Measurements from ENCODE around the gene FCHSD2. TPM values are rescaled to one million over a fixed set of nuclear protein-coding genes. Genes with fewer than 3 reads are reported as not detected.

FCHSD2 gene
- total RNA-seq, 2 donors from 2014 or later, result 41.1 to 45.0 TPM

DNA sequence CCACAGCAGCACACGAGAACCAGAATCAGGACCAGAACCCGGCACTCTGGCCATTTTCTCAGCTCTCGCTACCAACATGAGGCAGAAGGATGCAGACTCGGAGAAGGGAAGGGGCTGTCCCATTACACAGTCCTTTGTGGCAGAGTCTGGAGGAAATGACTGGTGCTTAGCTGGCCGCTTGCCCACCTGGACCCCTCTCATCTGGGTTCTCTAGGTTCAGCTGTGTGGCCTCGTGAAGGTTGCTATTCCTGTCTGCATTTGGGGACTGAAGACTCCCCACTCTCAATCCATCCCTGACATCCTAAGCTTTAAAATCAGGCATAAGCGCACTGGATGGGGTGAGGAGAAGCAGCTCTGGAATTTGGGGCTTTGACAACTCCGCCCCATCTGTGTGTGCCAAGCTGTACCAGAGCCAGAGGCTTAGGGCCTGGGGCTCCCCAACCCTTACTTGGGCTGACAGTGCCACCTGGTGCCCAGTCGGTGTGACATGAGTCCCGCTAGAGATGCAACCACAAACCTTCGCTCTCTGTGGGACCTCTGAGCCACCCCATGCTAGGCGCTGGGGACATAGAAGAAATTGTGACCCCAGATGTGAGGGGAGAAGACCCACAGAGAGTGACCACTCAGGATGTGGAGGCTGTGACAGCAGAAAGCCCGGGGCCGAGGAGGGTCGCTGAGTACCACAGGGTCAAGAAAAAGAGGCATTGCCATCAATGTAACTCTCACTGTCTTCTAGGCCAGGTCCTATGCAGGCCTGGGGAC lies 35.8 kb upstream of the FCHSD2 start:
- peak; percentile 99 for ATAC-seq
- no peaks in the 10 kb centered on the region for H3K36me3 Mint-ChIP-seq (ENCODE audit: low read depth)
- H3K27ac Mint-ChIP-seq, result no peak overlapping the region
- DNase-seq, result peak; percentile 54 to 66 (median 59)
- no peaks in the 10 kb centered on the region for H3K9me3 ChIP-seq (ENCODE audit: control insufficient read depth, low read length, poor library complexity, severe bottlenecking)
- peaks cover 11% of the 10 kb centered on the region for H3K4me1 Mint-ChIP-seq
- peaks cover 12% of the 10 kb centered on the region for H3K27me3 Mint-ChIP-seq
- H3K4me3 Mint-ChIP-seq, result no peak overlapping the region

DNA sequence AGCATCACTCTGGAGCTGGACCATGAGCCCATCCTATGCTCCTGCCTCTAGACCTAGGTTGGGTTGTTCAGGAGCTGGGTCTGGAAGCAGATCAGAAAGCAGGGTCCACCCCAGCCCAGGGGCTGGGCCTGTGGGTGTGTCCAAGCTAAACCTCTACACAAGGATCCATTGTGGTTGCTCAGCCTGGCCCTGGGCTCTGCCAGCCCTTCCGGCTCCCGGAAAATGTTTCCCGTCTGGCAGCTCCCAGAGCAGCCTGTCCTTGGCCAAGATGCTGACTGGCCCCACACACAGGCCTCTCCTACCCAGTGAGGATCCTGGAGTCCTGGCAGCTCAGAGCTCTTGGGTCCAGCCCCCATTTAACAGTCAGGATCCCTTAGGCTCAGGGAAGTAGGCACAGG lies 35.3 kb upstream of the FCHSD2 start:
- ATAC-seq (no peak), DNase-seq (no peak)
- H3K27ac Mint-ChIP-seq, result no peak overlapping the region
- H3K36me3 Mint-ChIP-seq (ENCODE audit: low read depth), result no peaks in the 10 kb centered on the region
- H3K9me3 ChIP-seq (ENCODE audit: control insufficient read depth, low read length, poor library complexity, severe bottlenecking), result no peaks in the 10 kb centered on the region
- H3K4me3 Mint-ChIP-seq, result no peak overlapping the region
- peaks cover 10% of the 10 kb centered on the region for H3K27me3 Mint-ChIP-seq
- peaks cover 11% of the 10 kb centered on the region for H3K4me1 Mint-ChIP-seq

DNA sequence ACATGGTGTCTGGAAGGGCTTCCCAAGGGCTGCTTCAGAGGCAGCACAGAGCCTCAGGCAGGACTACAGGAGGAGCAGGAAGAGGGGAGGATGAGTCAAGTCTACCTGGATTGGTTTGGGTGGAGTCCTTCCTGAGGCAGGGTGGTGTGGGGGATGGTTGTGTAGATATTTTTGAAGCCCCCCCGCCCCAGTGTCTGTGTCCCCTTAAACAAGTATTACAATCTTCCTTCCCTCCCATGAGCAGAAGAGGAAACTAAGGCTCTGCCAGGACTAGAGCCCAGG lies 34.7 kb upstream of the FCHSD2 start:
- ATAC-seq (no peak), DNase-seq (no peak)
- Mint-ChIP-seq H3K27ac (no peak overlapping the region), H3K4me3 (no peak overlapping the region), H3K4me1 (peaks cover 11% of the 10 kb centered on the region), H3K36me3 (ENCODE audit: low read depth) (no peaks in the 10 kb centered on the region), H3K27me3 (peaks cover 10% of the 10 kb centered on the region)
- H3K9me3 ChIP-seq (ENCODE audit: control insufficient read depth, low read length, poor library complexity, severe bottlenecking), result no peaks in the 10 kb centered on the region

DNA sequence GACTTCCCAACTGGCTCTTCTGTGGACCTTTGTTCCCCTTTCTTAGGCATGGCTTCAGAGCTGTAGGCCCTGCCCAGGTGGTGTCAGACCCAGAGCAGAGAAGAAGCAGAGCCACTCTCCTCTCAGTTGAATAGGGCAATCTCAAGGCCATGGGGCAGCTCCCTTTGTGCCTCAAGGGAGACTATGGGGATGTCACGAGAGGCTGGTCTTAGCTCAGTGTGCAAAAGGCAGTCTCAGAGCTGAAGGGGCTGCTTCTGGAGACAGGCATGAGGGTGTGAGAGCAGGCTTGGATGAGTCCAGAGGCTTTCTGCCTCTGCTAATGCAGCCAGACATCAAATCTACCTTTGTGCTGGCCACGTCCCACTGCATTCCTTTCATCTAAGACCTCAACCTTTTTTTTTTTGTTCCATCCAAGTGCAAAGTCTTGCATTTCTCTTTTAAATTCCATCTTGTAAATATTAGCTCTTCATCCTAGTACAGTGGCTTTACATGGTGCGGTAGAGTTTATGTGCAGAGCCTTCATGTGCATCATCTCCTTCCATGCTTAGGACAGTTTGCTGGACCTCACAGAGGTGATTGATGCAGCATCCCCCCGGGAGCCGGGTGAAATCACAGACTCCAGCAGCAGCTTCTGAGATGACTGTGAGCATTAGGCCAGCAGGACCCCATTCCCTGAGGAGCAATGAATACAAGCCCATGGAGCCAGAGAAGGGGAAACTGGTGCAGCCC lies 34.2 kb upstream of the FCHSD2 start:
- Mint-ChIP-seq H3K4me3 (no peak overlapping the region), H3K4me1 (peaks cover 11% of the 10 kb centered on the region), H3K36me3 (ENCODE audit: low read depth) (no peaks in the 10 kb centered on the region), H3K27ac (no peak overlapping the region), H3K27me3 (peaks cover 10% of the 10 kb centered on the region)
- no peak for ATAC-seq
- no peaks in the 10 kb centered on the region for H3K9me3 ChIP-seq (ENCODE audit: control insufficient read depth, low read length, poor library complexity, severe bottlenecking)
- no peak for DNase-seq

DNA sequence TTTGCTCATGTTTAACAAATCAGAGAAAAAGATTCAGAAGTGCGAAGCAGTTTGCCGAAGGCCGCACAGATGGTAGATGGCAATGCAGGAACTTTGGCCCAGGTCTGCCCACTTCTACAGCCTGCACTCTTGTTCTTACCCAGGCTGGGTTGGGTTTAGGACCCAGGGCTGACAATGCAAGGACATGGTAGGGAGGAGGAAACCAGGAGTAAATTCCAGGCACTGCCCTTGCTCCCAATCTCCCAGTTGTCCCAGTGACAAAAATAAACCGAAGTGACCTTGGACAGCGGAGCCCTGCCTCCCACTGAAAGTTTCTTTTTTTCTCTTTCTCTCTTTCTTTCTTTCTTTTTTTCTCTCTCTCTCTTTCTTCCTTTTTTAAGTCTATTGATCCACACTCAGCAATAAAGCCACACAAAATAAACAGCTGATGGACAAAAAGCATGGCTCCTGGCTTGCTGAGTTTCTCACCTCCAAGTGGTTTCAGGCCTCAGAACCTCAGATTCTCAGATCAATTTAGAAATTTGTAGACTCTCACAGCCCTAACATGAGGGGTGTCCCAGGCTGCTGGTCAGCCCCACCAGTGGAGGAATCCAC lies 33.5 kb upstream of the FCHSD2 start:
- ATAC-seq (no peak), DNase-seq (no peak)
- H3K4me3 Mint-ChIP-seq, result no peak overlapping the region
- peaks cover 11% of the 10 kb centered on the region for H3K4me1 Mint-ChIP-seq
- no peak overlapping the region for H3K27ac Mint-ChIP-seq
- peaks cover 10% of the 10 kb centered on the region for H3K27me3 Mint-ChIP-seq
- H3K9me3 ChIP-seq (ENCODE audit: control insufficient read depth, low read length, poor library complexity, severe bottlenecking), result no peaks in the 10 kb centered on the region
- no peaks in the 10 kb centered on the region for H3K36me3 Mint-ChIP-seq (ENCODE audit: low read depth)

DNA sequence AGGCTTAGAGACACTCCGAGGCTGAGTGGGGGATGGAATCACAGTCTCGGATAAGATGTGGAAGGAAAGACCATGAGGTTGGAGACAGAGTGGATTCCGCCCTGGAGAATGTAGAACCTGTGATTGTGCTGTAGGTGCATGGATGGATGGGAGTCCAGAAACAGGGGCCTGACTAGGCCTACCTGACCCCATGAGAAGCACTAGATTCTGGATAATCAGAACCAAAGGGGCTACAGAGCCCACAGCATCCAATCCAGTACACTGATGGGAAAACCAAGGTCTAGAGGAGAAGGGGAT lies 32.3 kb upstream of the FCHSD2 start:
- Mint-ChIP-seq H3K27ac (no peak overlapping the region), H3K27me3 (peaks cover 5% of the 10 kb centered on the region), H3K4me3 (no peak overlapping the region), H3K4me1 (peaks cover 11% of the 10 kb centered on the region), H3K36me3 (ENCODE audit: low read depth) (no peaks in the 10 kb centered on the region)
- ATAC-seq, result no peak
- H3K9me3 ChIP-seq (ENCODE audit: control insufficient read depth, low read length, poor library complexity, severe bottlenecking), result no peaks in the 10 kb centered on the region
- DNase-seq, result no peak

DNA sequence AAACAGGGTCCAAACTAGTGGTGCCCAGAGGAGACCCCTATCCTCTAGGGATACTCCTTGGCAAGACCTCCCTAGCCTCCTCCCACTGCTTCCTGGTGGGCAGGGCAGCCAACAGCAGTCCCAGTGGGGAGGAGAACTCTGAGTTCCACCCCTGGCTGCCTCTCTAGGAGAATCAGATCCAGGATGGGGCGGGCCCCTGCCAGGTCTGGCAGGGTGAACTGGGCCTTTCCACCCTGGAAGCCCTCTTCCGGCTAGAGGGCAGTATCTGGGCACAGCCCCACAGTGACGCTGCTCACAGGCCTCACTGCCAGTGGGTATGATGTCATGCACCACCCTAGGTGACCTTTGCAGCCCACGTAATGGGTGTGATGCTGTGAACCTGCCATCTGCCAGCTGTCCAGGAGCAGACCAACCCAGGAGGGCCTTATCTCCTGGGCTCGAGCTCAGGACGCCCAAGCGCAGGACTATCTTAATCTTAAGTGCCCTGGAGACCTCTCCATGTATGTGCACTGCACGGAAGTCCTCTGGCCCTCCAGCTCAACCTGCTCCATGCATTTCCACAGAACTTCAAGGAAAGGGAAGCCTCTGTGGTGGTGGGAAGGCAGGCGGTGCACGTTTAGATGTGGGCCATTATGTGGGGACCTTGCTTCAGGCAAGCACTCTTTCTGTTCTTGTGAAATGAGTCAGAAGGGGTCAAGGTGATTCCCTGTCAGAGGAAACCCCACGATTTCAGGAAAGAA lies 31.8 kb upstream of the FCHSD2 start:
- Mint-ChIP-seq H3K27me3 (peaks cover 5% of the 10 kb centered on the region), H3K27ac (no peak overlapping the region), H3K36me3 (ENCODE audit: low read depth) (no peaks in the 10 kb centered on the region), H3K4me3 (no peak overlapping the region), H3K4me1 (peaks cover 11% of the 10 kb centered on the region)
- DNase-seq, result no peak
- no peaks in the 10 kb centered on the region for H3K9me3 ChIP-seq (ENCODE audit: control insufficient read depth, low read length, poor library complexity, severe bottlenecking)
- no peak for ATAC-seq

DNA sequence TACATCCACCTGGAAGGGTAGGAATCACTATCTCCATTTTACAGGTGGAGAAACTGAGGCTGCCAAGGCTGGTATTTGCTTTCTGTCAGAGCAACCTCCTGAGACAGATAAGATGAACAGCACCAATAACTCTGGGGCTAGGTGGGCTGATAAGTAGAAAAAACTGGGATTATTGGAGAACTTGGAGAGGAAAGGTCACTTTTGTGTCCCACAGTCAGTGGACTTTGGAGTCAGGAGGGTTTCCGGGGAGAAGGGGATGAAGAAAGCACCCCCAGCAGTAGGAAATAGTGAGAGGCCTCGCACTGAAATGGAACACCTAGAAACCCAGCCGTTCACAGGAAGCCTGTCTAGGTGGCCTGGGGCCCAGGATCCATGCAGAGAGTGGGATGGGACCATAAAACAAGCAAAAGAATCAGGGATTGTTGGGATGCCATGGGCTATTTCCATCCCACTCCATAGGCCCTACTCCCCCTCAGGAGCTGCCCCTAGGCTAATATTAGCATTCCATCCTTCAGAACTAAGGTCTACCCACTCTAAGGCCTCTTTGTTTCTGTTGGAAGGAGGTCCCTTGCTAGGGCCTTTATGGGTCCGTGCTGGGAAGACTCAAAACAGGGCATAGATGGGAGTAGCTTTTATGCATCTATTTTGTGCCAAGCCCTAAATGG lies 31.0 kb upstream of the FCHSD2 start:
- H3K4me3 Mint-ChIP-seq, result no peak overlapping the region
- H3K9me3 ChIP-seq (ENCODE audit: control insufficient read depth, low read length, poor library complexity, severe bottlenecking), result no peaks in the 10 kb centered on the region
- no peak overlapping the region for H3K27ac Mint-ChIP-seq
- H3K27me3 Mint-ChIP-seq, result peaks cover 7% of the 10 kb centered on the region
- peaks cover 4% of the 10 kb centered on the region for H3K36me3 Mint-ChIP-seq (ENCODE audit: low read depth)
- peaks cover 10% of the 10 kb centered on the region for H3K4me1 Mint-ChIP-seq
- no peak for ATAC-seq
- DNase-seq, result no peak

DNA sequence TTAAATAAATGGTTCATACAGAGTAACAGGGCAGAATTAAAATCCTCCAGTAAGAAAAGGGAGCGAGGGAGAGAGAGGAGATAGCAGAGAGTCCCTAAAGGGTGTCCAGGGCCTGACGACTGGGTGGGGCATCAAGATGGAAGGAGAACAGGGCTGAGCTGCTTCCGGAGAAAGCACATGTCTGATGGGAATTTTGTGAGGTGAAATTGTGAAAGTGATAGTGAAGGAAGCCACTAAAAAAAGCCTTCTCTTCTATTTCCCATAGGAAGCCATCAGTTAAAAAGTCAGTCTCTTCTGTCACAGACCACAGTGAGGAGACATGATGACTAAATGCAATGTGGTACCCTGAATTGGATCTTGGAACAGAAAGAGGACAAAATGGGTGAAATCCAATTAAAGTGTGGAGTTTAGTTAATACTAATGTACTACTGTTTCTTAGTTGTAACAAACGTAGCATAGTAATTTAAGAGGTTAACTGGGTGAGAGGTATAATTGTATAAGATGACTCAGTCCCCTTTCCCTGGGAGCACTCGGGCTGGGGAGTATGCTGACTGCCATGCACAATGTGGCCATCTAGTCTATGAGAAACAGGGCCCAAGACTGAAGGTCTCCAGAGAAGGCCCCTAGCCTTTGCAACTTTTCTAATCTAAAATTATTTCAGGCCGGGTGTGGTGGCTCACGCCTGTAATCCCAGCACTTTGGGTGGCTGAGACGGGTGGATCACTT lies 29.5 kb upstream of the FCHSD2 start:
- H3K4me3 Mint-ChIP-seq, result no peak overlapping the region
- H3K27me3 Mint-ChIP-seq, result peaks cover 6% of the 10 kb centered on the region
- H3K4me1 Mint-ChIP-seq, result peaks cover 4% of the 10 kb centered on the region
- H3K27ac Mint-ChIP-seq, result peak overlapping the region; percentile 81
- H3K36me3 Mint-ChIP-seq (ENCODE audit: low read depth), result peaks cover 4% of the 10 kb centered on the region
- no peak for DNase-seq
- no peaks in the 10 kb centered on the region for H3K9me3 ChIP-seq (ENCODE audit: control insufficient read depth, low read length, poor library complexity, severe bottlenecking)
- ATAC-seq, result no peak

DNA sequence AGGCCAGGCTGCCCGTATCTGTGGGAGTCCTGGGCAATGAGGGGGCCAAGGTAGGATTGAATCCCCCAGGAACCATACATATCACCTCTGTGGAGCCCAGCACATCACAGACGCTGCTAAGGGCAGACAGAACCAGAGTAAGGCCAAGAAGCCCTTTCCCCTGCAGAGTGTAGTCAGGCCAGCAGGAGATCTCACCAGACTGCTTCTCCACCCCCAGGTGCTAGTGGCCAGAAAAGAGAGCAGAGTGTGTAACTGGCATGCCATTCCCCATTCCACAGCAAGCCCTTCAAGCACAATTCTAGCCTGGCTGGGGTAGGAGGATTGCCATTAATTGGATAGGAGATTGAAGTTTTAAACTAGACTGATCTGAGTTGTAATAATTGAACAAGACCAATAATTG lies 28.0 kb upstream of the FCHSD2 start:
- Mint-ChIP-seq H3K4me3 (no peak overlapping the region), H3K27ac (no peak overlapping the region)

DNA sequence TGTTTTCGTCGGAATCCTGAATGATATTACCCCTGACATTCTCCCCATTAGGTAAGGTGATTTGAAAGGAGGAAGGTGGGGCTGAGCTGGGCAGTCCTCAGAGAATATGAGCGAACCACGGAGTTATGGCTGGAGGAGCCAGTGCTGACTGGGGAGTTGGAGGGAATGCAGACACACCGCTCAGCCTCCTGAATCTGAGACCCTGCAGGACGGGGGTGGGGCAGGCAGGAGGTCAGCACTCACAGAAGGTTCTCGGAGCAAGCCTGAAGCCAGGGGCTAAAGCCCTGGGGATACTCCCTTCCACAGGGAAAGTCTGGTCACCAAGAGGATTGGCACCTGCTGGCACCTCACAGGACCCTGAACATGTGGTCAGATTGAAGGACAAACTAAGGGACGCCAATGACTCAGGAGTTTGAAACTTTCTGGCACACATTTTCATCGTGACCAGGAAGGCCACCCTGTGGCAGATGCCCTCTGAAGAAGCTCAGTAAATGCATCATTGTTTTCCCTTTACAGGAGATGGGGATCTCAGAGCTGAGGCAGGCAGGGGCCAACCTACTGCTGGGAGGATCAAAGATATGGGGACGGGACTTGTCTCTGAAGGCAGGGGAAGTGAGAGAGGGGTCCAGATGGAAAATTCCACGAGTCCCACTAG lies 26.9 kb upstream of the FCHSD2 start:
- no peaks in the 10 kb centered on the region for H3K4me1 Mint-ChIP-seq
- DNase-seq (no peak), ATAC-seq (no peak)
- H3K4me3 Mint-ChIP-seq, result no peak overlapping the region
- no peaks in the 10 kb centered on the region for H3K9me3 ChIP-seq (ENCODE audit: control insufficient read depth, low read length, poor library complexity, severe bottlenecking)
- peak overlapping the region; percentile 19 for H3K27ac Mint-ChIP-seq
- peaks cover 4% of the 10 kb centered on the region for H3K36me3 Mint-ChIP-seq (ENCODE audit: low read depth)
- peaks cover 6% of the 10 kb centered on the region for H3K27me3 Mint-ChIP-seq

More for the DNA sequence above, 28.0 kb upstream of the FCHSD2 start:
- Mint-ChIP-seq H3K36me3 (ENCODE audit: low read depth) (peaks cover 4% of the 10 kb centered on the region), H3K27me3 (peaks cover 6% of the 10 kb centered on the region), H3K4me1 (no peaks in the 10 kb centered on the region)
- no peaks in the 10 kb centered on the region for H3K9me3 ChIP-seq (ENCODE audit: control insufficient read depth, low read length, poor library complexity, severe bottlenecking)
- DNase-seq (no peak), ATAC-seq (no peak)

DNA sequence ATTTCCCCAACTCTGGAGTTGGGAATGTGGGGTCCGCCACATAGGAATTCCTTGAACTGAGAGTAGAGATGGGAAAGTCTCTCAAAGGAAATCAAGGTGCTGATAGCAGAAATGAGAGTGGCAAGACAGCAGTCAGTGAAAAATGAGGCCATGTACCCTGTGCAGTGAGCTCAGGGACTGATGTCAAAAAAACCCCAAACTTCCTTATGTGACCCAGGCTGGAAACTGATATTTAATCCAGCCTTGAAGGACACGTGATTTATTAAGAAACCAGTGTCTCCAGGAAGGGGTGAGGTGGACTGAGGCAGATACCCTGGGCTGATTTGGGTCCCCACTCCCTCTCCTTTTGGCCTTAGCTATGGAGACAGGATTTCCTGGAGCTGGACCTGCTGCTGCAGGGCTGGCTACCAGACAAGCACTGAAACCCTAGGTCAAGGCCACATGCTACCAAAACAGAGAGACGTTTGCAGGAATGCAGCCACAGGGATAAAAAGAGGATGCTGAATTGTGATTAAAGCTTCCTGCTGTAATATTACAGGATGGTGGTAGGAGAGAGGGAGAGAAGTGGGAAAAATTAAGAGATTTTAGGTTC lies 25.3 kb upstream of the FCHSD2 start:
- Mint-ChIP-seq H3K36me3 (ENCODE audit: low read depth) (peaks cover 4% of the 10 kb centered on the region), H3K4me1 (no peaks in the 10 kb centered on the region), H3K4me3 (no peak overlapping the region), H3K27ac (no peak overlapping the region), H3K27me3 (peaks cover 6% of the 10 kb centered on the region)
- H3K9me3 ChIP-seq (ENCODE audit: control insufficient read depth, low read length, poor library complexity, severe bottlenecking), result no peaks in the 10 kb centered on the region
- ATAC-seq, result no peak
- no peak for DNase-seq
